OCI-LY1 (cell line): Measurements from ENCODE around the gene SCGB1C2.

Experiments
- H2AFZ ChIP-seq: fragments of 200-600 bp; sonication (generic), shearing (Covaris generic); 2 replicates; pipeline ENCODE4 v1.6.0; 2014; ENCODE audit warnings: antibody characterized with exemption, mild to moderate bottlenecking, low read length
- H3F3A ChIP-seq: fragments of 200-600 bp; sonication (generic), shearing (Covaris generic); 2 replicates; pipeline ENCODE4 v1.6.0; 2014; ENCODE audit warnings: mild to moderate bottlenecking, antibody characterized with exemption, low read length, moderate library complexity; ENCODE audit not compliant: insufficient read depth
- H3K27ac ChIP-seq: fragments of 200-600 bp; sonication (generic); 2 replicates; pipeline ENCODE4 v1.5.1; 2014; ENCODE audit warnings: low read length, mixed run types, mild to moderate bottlenecking, low read depth; ENCODE audit not compliant: poor library complexity, severe bottlenecking
- H3K27me3 ChIP-seq: fragments of 200-600 bp; sonication (generic); 2 replicates; pipeline ENCODE4 v1.6.0; 2014; ENCODE audit warnings: antibody characterized with exemption, mild to moderate bottlenecking, low read length, moderate library complexity; ENCODE audit not compliant: insufficient read depth
- H3K36me3 ChIP-seq: fragments of 200-600 bp; sonication (generic); 2 replicates; pipeline ENCODE4 v1.6.1; 2014; ENCODE audit warnings: mild to moderate bottlenecking, antibody characterized with exemption, low read length, moderate library complexity, mixed read lengths; ENCODE audit not compliant: insufficient read depth
- H3K4me1 ChIP-seq: fragments of 200-600 bp; sonication (generic); 2 replicates; pipeline ENCODE4 v1.5.1; 2014; ENCODE audit warnings: mild to moderate bottlenecking, low read length, moderate library complexity; ENCODE audit not compliant: insufficient read depth, severe bottlenecking
- H3K4me2 ChIP-seq: fragments of 200-600 bp; sonication (generic), shearing (Covaris generic); 2 replicates; pipeline ENCODE4 v1.6.1; 2014; ENCODE audit warnings: low read length
- H3K4me3 ChIP-seq: fragments of 200-600 bp; sonication (generic); 2 replicates; pipeline ENCODE4 v1.5.1; 2014; ENCODE audit warnings: low read length, low read depth, mild to moderate bottlenecking, mixed read lengths; ENCODE audit not compliant: poor library complexity, severe bottlenecking
- H3K79me2 ChIP-seq: fragments of 200-600 bp; shearing (Covaris generic); 2 replicates; pipeline ENCODE4 v1.6.1; 2016; ENCODE audit warnings: mixed run types, low read length, mixed read lengths; ENCODE audit not compliant: insufficient read depth
- H3K9ac ChIP-seq: fragments of 200-600 bp; sonication (generic), shearing (Covaris generic); 2 replicates; pipeline ENCODE4 v1.6.1; 2014; ENCODE audit warnings: mild to moderate bottlenecking, low read length, mixed read lengths
- H3K9me2 ChIP-seq: fragments of 200-600 bp; sonication (generic), shearing (Covaris generic); 2 replicates; pipeline ENCODE4 v1.6.1; 2014; ENCODE audit warnings: low read depth, mild to moderate bottlenecking, low read length, mixed read lengths
- H3K9me3 ChIP-seq: fragments of 200-600 bp; shearing (Covaris generic); 2 replicates; pipeline ENCODE4 v1.6.1; 2014; ENCODE audit warnings: low read length, mixed read lengths
- H4K20me1 ChIP-seq: fragments of 200-600 bp; sonication (generic), shearing (Covaris generic); 2 replicates; pipeline ENCODE4 v1.6.0; 2016; ENCODE audit warnings: mild to moderate bottlenecking, low read length; ENCODE audit not compliant: insufficient read depth
- EZH2 ChIP-seq: fragments of 200-600 bp; sonication (generic), shearing (Covaris generic); IDR thresholded peaks from 2 replicates; pipeline ENCODE4 v1.8.0; 2017; ENCODE audit warnings: borderline replicate concordance, mixed run types, mild to moderate bottlenecking, antibody characterized with exemption, low read length, moderate library complexity, mixed read lengths
- TF ChIP-seq, protein P1 (sequence below): fragments of 200-600 bp; sonication (generic), shearing (Covaris generic); IDR thresholded peaks from 2 replicates; pipeline ENCODE4 v1.5.1; 2017; ENCODE audit warnings: mild to moderate bottlenecking, antibody characterized with exemption, low read length, moderate library complexity, mixed read lengths

The SCGB1C2 gene

GRCh38 chr17:156946-157345 lies 19.6 kb downstream of the SCGB1C2 start:
- Histone ChIP-seq H3K27me3 (no peaks in the 10 kb centered on the region; the same call in 1 of the 2 replicates), H3K4me3 (no peak overlapping the region), H3K27ac (no peak overlapping the region), H3K4me1 (no peaks in the 10 kb centered on the region), H4K20me1 (no peaks in the 10 kb centered on the region), H3K9ac (no peak overlapping the region), H2AFZ (no peak overlapping the region), H3K4me2 (no peak overlapping the region), H3K9me2 (no peaks in the 10 kb centered on the region), H3K9me3 (no peaks in the 10 kb centered on the region), H3K79me2 (no peaks in the 10 kb centered on the region), H3F3A (no peaks in the 10 kb centered on the region), H3K36me3 (no peaks in the 10 kb centered on the region)
- TF ChIP-seq EZH2: no peak
- TF ChIP-seq, protein P1, sequence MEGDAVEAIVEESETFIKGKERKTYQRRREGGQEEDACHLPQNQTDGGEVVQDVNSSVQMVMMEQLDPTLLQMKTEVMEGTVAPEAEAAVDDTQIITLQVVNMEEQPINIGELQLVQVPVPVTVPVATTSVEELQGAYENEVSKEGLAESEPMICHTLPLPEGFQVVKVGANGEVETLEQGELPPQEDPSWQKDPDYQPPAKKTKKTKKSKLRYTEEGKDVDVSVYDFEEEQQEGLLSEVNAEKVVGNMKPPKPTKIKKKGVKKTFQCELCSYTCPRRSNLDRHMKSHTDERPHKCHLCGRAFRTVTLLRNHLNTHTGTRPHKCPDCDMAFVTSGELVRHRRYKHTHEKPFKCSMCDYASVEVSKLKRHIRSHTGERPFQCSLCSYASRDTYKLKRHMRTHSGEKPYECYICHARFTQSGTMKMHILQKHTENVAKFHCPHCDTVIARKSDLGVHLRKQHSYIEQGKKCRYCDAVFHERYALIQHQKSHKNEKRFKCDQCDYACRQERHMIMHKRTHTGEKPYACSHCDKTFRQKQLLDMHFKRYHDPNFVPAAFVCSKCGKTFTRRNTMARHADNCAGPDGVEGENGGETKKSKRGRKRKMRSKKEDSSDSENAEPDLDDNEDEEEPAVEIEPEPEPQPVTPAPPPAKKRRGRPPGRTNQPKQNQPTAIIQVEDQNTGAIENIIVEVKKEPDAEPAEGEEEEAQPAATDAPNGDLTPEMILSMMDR: no peak

DNA sequence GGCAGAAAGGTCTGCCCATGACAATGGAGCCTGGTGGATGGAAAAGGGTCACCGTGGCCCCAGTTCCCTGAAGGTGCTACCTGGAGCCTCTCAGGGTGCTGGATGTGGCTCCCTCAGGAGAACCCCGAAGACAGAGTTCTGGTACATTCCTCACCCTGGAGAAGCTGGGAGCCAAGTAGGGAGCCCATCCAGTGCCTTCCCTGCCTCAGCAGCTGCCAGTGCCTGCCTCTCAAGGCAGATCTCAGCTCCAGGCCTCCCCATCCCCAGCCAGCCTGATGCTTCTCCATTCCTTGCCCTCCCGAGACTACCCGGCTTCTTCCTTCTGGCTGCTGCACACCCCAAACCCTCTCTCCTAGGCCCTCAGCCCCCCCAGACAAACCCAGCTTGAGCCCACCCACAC lies 20.5 kb downstream of the SCGB1C2 start:
- H3K4me3 ChIP-seq: no peak overlapping the region
- no peaks in the 10 kb centered on the region for H3K4me1 ChIP-seq
- no peaks in the 10 kb centered on the region for H3F3A ChIP-seq
- H3K4me2 ChIP-seq: no peak overlapping the region
- TF ChIP-seq, protein P1: no peak
- no peak for TF ChIP-seq EZH2
- H3K27me3 ChIP-seq: no peaks in the 10 kb centered on the region; the same call in 1 of the 2 replicates
- no peak overlapping the region for H3K9ac ChIP-seq
- H3K9me3 ChIP-seq: no peaks in the 10 kb centered on the region
- H4K20me1 ChIP-seq: no peaks in the 10 kb centered on the region
- no peak overlapping the region for H3K27ac ChIP-seq
- H3K9me2 ChIP-seq: no peaks in the 10 kb centered on the region
- H3K36me3 ChIP-seq: no peaks in the 10 kb centered on the region
- no peaks in the 10 kb centered on the region for H3K79me2 ChIP-seq
- no peak overlapping the region for H2AFZ ChIP-seq

DNA sequence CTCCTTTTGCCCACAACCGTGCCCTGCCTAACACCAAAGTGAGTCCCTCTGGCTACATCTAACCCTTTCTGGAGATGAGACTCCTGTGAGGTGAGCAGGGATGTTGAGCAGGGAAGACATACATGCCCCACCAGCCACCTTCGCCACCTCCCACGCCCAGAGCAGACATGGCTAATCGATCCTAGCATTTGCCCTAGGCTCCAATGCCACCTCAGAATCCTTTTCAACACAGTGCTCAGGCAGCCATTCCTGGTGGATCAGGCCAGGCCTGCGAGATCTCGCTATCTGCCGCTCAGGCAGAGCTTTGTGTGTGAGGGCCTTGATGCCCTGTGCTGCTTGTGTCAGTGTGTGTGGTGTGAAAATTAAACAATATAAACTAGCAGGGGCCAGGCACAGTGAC lies 21.0 kb downstream of the SCGB1C2 start:
- H3K27ac ChIP-seq: no peak overlapping the region
- H3K9me3 ChIP-seq: no peaks in the 10 kb centered on the region
- H3K9me2 ChIP-seq: no peaks in the 10 kb centered on the region
- H3K36me3 ChIP-seq: no peaks in the 10 kb centered on the region
- TF ChIP-seq, protein P1: no peak
- no peak for TF ChIP-seq EZH2
- no peak overlapping the region for H3K9ac ChIP-seq
- no peaks in the 10 kb centered on the region; the same call in 1 of the 2 replicates for H3K27me3 ChIP-seq
- H3F3A ChIP-seq: no peaks in the 10 kb centered on the region
- H3K4me2 ChIP-seq: no peak overlapping the region
- no peaks in the 10 kb centered on the region for H3K4me1 ChIP-seq
- H2AFZ ChIP-seq: no peak overlapping the region
- no peaks in the 10 kb centered on the region for H4K20me1 ChIP-seq
- H3K79me2 ChIP-seq: no peaks in the 10 kb centered on the region
- H3K4me3 ChIP-seq: no peak overlapping the region
